A549 (cell line): ENCODE measurements around the gene ITM2C. TPM values are rescaled to one million over a fixed set of nuclear protein-coding genes. Genes with fewer than 3 reads are reported as not detected.

Experiments
- ATAC-seq, 2 experiments: fragments of 200-7000 bp in 1 of 2; fragments of >200 bp in 1 of 2; cut with Nextera tagmentation in 1 of 2; cut with Tn5 transposase in 1 of 2; 3 replicates each; pipeline versions ENCODE4 v1.8.0 to v1.9.1; 2018 to 2020; ENCODE audit warnings: mild to moderate bottlenecking in 1 of 2, moderate library complexity in 1 of 2
- CTCF ChIA-PET: fragments of 300-600 bp; sonication (Branson Sonifier 250); formaldehyde crosslinking; extraction: SDS; loops from one replicate; lab custom pipeline; 2021; ENCODE audit warnings: antibody characterized with exemption, inconsistent platforms; lab: Yijun Ruan, JAX
- POLR2A ChIA-PET: fragments of 350-600 bp; formaldehyde crosslinking; extraction: SDS; loops from one replicate; lab custom pipeline; 2021; ENCODE audit warnings: antibody characterized with exemption, inconsistent platforms; lab: Yijun Ruan, JAX
- DNase-seq, 2 experiments: peaks; one replicate each; pipeline versions ENCODE4 v3.0.0 to v3.0.0-alpha.2; 2011 to 2016; ENCODE audit warnings: low read depth in 1 of 2, low spot score in 1 of 2
- FAIRE-seq: peaks from 2 replicates; lab custom pipeline; 2011; peaks lifted over from hg19 to GRCh38; lab: Jason Lieb, UNC
- H3K27ac ChIP-seq, 2 experiments: fragments of >200 bp; sonication (Bioruptor Twin); formaldehyde crosslinking; 3 replicates each; pipeline ENCODE4 v1.5.1; 2016 to 2017
- H3K4me1 ChIP-seq: fragments of >200 bp; sonication (Bioruptor Twin); formaldehyde crosslinking; 3 replicates; pipeline ENCODE4 v1.6.1; 2016
- H3K4me2 ChIP-seq: fragments of >200 bp; sonication (Bioruptor Twin); formaldehyde crosslinking; 3 replicates; pipeline ENCODE4 v1.6.1; 2016
- H3K4me3 ChIP-seq: fragments of >200 bp; sonication (Bioruptor Twin); formaldehyde crosslinking; 3 replicates; pipeline ENCODE4 v1.5.1; 2016
- H3K9me3 ChIP-seq: fragments of >200 bp; sonication (Bioruptor Twin); formaldehyde crosslinking; 3 replicates; pipeline ENCODE4 v1.6.1; 2016
- ATOH8 ChIP-seq: fragments of 250-450 bp; sonication (Bioruptor Pico); IDR thresholded peaks from 2 replicates; pipeline ENCODE4 v1.5.0; 2020; ENCODE audit warnings: low read depth, mild to moderate bottlenecking, moderate library complexity
- BHLHE40 ChIP-seq: IDR thresholded peaks from 2 replicates; pipeline ENCODE4 v1.6.1; 2012; ENCODE audit warnings: low read depth, low read length, inconsistent platforms
- CBX2 ChIP-seq: fragments of 200-600 bp; sonication (generic); IDR thresholded peaks from 2 replicates; pipeline ENCODE4 v1.6.1; 2016; ENCODE audit warnings: low read depth, mild to moderate bottlenecking, borderline replicate concordance
- EP300 ChIP-seq, 2 experiments: fragments of >200 bp; sonication (Bioruptor Twin); formaldehyde crosslinking; IDR thresholded peaks; 2 replicates in 1 of 2; 3 replicates in 1 of 2; pipeline ENCODE4 v1.6.1; 2016 to 2017
- GATA3 ChIP-seq: IDR thresholded peaks from 2 replicates; pipeline ENCODE4 v1.6.1; 2012; ENCODE audit warnings: borderline replicate concordance
- HDAC2 ChIP-seq: fragments of 200-600 bp; sonication (generic); IDR thresholded peaks from 2 replicates; pipeline ENCODE4 v1.6.1; 2016
- HOXB5 ChIP-seq: fragments of 250-450 bp; sonication (Bioruptor Pico); IDR thresholded peaks from 2 replicates; pipeline ENCODE4 v1.5.0; 2020; ENCODE audit warnings: mild to moderate bottlenecking, moderate library complexity
- KDM1A ChIP-seq: fragments of 200-600 bp; sonication (generic); IDR thresholded peaks from 2 replicates; pipeline ENCODE4 v1.6.1; 2016; ENCODE audit warnings: low read depth, mild to moderate bottlenecking
- MAFK ChIP-seq: fragments of 450-650 bp; IDR thresholded peaks from 2 replicates; pipeline ENCODE4 v1.6.1; 2014; ENCODE audit not compliant: partially characterized antibody
- MYC ChIP-seq: IDR thresholded peaks from 2 replicates; pipeline ENCODE4 v1.6.1; 2012; ENCODE audit warnings: mild to moderate bottlenecking, inconsistent platforms, low read length, improper control_type of control experiment, borderline replicate concordance
- NFE2L2 ChIP-seq: fragments of 150-350 bp; conservative IDR thresholded peaks from 2 replicates; pipeline ENCODE4 v1.6.1; 2014; ENCODE audit warnings: low read length
- PBX3 ChIP-seq: IDR thresholded peaks from 2 replicates; pipeline ENCODE4 v1.6.1; 2012
- POLR2A ChIP-seq: IDR thresholded peaks from 2 replicates; pipeline ENCODE4 v1.6.1; 2012; ENCODE audit warnings: mild to moderate bottlenecking, low read length
- RAD21 ChIP-seq, 2 experiments: fragments of >200 bp in 1 of 2; sonication (Bioruptor Twin) in 1 of 2; formaldehyde crosslinking in 1 of 2; IDR thresholded peaks in 1 of 2; conservative IDR thresholded peaks in 1 of 2; 2 replicates in 1 of 2; 3 replicates in 1 of 2; pipeline ENCODE4 v1.6.1; 2012 to 2018; ENCODE audit warnings: inconsistent platforms in 1 of 2
- RFX5 ChIP-seq: fragments of 450-650 bp; IDR thresholded peaks from 2 replicates; pipeline ENCODE4 v1.7.1; 2014; ENCODE audit warnings: antibody characterized with exemption, mild to moderate bottlenecking, moderate library complexity
- RNF2 ChIP-seq: fragments of 200-600 bp; sonication (generic); IDR thresholded peaks from 2 replicates; pipeline ENCODE4 v1.6.1; 2016; ENCODE audit warnings: low read depth, mild to moderate bottlenecking, antibody characterized with exemption, moderate library complexity, borderline replicate concordance
- TP53 ChIP-seq: fragments of 250-450 bp; sonication (Bioruptor Pico); IDR thresholded peaks from 2 replicates; pipeline ENCODE4 v1.5.0; 2021; ENCODE audit warnings: mild to moderate bottlenecking, moderate library complexity
- ZC3H11A ChIP-seq: fragments of 450-650 bp; IDR thresholded peaks from 2 replicates; pipeline ENCODE4 v1.6.1; 2014; ENCODE audit warnings: antibody characterized with exemption, mild to moderate bottlenecking
- ZNF302 ChIP-seq: fragments of 250-450 bp; sonication (Bioruptor Pico); IDR thresholded peaks from 2 replicates; pipeline ENCODE4 v1.9.0; 2021; ENCODE audit warnings: inconsistent platforms, mild to moderate bottlenecking, moderate library complexity
- ZSCAN20 ChIP-seq: fragments of 250-450 bp; sonication (Bioruptor Pico); IDR thresholded peaks from 2 replicates; pipeline ENCODE4 v1.8.0; 2022; ENCODE audit warnings: mild to moderate bottlenecking, moderate library complexity
- WGBS: methylation state at CpG from one replicate; pipeline ENCODE4 v1.1.6; 2017; ENCODE audit errors: missing lambda C conversion rate; 5-methylcytosine and 5-hydroxymethylcytosine counted together
- polyA plus RNA-seq, 4 experiments: library from polyadenylated mRNA; depleted of rRNA in 3 of 4; stranded (reverse); fragments of >200 nt; fragmentation: RNase III in 1 of 4; extraction: RNeasy Plus Mini Kit Qiagen cat#74134 plus additional on column Dnase treatment in 1 of 4; gene quantifications; 2 replicates in 3 of 4; 3 replicates in 1 of 4; pipeline ENCODE4 v1.2.3, GENCODE V29; 2011 to 2017
- TF ChIP-seq, protein P1 (sequence below): fragments of 200-600 bp; sonication (generic); IDR thresholded peaks from 2 replicates; pipeline ENCODE4 v1.6.1; 2016; ENCODE audit warnings: antibody characterized with exemption, mild to moderate bottlenecking, moderate library complexity
- TF ChIP-seq, protein P2 (sequence below): fragments of >200 bp; sonication (Bioruptor Twin); formaldehyde crosslinking; IDR thresholded peaks from 3 replicates; pipeline ENCODE4 v1.5.1; 2016
- TF ChIP-seq, protein P3 (sequence below): IDR thresholded peaks from 2 replicates; pipeline ENCODE4 v1.6.1; 2012; ENCODE audit warnings: low read depth, borderline replicate concordance
- TF ChIP-seq, protein P4 (sequence below): fragments of >200 bp; sonication (Bioruptor Twin); formaldehyde crosslinking; IDR thresholded peaks from 2 replicates; pipeline ENCODE4 v1.6.1; 2016

Gene ITM2C
- polyA plus RNA-seq, 2 of the 4 experiments (the other 2 are of a cell fraction) = 84.0 to 88.1 TPM

- TF ChIP-seq RNF2 (no peak), GATA3 (no peak), HOXB5 (CRISPR knock-in tag) (no peak), MAFK (no peak), KDM1A (no peak), NFE2L2 (no peak), ZC3H11A (no peak), ZNF302 (no peak)
Observed at GRCh38 chr2:230916218-230916617, 51.5 kb downstream of the ITM2C start (continued).

DNA sequence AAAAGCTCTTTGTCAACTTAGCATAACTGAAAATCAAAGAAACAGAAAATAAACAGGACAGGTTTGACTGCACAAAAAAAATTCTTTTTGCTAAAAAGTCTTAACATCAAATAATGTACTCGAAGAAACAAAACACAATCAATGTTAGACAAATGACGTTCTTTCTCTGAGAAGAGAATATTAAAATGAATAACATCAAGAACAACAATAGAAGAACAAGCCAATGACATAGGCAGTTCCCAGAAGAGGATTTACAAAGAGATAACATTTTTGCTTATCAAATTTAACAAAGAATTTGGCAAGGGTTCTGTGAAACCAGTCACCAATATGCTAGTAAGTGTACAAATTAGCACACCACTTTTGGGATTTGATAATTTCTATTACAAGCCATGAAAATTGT is 54.5 kb downstream of the ITM2C start:
- Histone ChIP-seq H3K4me2 (no peak overlapping the region), H3K9me3 (no peaks in the 10 kb centered on the region), H3K27ac (no peak overlapping the region), H3K4me1 (no peaks in the 10 kb centered on the region), H3K4me3 (no peak overlapping the region)
- no peak for FAIRE-seq
- DNase-seq = no peak
- ATAC-seq = no peak
- ChIA-PET POLR2A (no interaction called here), CTCF (interaction anchor here (0.7 to 1.8 kb wide), 2 partner anchors 28 to 40 kb away, joined by 3 read pairs; no protein-coding TSS in a partner anchor)
- TF ChIP-seq CBX2 (no peak), ZC3H11A (no peak), EP300 (IDR thresholded peaks at IDR 0.05) (no peak), ATOH8 (no peak), TP53 (no peak), ZSCAN20 (no peak), MYC (no peak), RNF2 (no peak), RAD21 (conservative IDR thresholded peaks at IDR 0.05 in 1 of 2, IDR thresholded peaks at IDR 0.05 in 1 of 2) (no peak), BHLHE40 (no peak), PBX3 (no peak), RFX5 (no peak), HDAC2 (no peak), POLR2A (no peak)
- TF ChIP-seq, protein P1, sequence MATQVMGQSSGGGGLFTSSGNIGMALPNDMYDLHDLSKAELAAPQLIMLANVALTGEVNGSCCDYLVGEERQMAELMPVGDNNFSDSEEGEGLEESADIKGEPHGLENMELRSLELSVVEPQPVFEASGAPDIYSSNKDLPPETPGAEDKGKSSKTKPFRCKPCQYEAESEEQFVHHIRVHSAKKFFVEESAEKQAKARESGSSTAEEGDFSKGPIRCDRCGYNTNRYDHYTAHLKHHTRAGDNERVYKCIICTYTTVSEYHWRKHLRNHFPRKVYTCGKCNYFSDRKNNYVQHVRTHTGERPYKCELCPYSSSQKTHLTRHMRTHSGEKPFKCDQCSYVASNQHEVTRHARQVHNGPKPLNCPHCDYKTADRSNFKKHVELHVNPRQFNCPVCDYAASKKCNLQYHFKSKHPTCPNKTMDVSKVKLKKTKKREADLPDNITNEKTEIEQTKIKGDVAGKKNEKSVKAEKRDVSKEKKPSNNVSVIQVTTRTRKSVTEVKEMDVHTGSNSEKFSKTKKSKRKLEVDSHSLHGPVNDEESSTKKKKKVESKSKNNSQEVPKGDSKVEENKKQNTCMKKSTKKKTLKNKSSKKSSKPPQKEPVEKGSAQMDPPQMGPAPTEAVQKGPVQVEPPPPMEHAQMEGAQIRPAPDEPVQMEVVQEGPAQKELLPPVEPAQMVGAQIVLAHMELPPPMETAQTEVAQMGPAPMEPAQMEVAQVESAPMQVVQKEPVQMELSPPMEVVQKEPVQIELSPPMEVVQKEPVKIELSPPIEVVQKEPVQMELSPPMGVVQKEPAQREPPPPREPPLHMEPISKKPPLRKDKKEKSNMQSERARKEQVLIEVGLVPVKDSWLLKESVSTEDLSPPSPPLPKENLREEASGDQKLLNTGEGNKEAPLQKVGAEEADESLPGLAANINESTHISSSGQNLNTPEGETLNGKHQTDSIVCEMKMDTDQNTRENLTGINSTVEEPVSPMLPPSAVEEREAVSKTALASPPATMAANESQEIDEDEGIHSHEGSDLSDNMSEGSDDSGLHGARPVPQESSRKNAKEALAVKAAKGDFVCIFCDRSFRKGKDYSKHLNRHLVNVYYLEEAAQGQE = no peak
- TF ChIP-seq, protein P2, sequence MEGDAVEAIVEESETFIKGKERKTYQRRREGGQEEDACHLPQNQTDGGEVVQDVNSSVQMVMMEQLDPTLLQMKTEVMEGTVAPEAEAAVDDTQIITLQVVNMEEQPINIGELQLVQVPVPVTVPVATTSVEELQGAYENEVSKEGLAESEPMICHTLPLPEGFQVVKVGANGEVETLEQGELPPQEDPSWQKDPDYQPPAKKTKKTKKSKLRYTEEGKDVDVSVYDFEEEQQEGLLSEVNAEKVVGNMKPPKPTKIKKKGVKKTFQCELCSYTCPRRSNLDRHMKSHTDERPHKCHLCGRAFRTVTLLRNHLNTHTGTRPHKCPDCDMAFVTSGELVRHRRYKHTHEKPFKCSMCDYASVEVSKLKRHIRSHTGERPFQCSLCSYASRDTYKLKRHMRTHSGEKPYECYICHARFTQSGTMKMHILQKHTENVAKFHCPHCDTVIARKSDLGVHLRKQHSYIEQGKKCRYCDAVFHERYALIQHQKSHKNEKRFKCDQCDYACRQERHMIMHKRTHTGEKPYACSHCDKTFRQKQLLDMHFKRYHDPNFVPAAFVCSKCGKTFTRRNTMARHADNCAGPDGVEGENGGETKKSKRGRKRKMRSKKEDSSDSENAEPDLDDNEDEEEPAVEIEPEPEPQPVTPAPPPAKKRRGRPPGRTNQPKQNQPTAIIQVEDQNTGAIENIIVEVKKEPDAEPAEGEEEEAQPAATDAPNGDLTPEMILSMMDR = no peak
- TF ChIP-seq, protein P3, sequence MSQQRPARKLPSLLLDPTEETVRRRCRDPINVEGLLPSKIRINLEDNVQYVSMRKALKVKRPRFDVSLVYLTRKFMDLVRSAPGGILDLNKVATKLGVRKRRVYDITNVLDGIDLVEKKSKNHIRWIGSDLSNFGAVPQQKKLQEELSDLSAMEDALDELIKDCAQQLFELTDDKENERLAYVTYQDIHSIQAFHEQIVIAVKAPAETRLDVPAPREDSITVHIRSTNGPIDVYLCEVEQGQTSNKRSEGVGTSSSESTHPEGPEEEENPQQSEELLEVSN = no peak
- TF ChIP-seq, protein P4, sequence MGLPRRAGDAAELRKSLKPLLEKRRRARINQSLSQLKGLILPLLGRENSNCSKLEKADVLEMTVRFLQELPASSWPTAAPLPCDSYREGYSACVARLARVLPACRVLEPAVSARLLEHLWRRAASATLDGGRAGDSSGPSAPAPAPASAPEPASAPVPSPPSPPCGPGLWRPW = no peak
- WGBS = 33% methylated on average over 2 of the region's 2 CpGs
